PC-3 (cell line): ENCODE measurements around the gene NR4A3. TPM values are rescaled to one million over a fixed set of nuclear protein-coding genes. Genes with fewer than 3 reads are reported as not detected.

Experiments
- ATAC-seq: fragments of 200-7000 bp; cut with Tn5 transposase; 2 replicates; pipeline ENCODE4 v1.9.1; 2020; ENCODE audit warnings: mild to moderate bottlenecking, moderate library complexity
- BruUV-seq: library from RNA; stranded (reverse); fragments of 400-500 nt; replicated peaks from 2 replicates; lab custom pipeline; 2021; lab: Mats Ljungman, UMichigan
- CTCF ChIA-PET: fragments of 300-600 bp; sonication (Branson Sonifier 250); formaldehyde crosslinking; loops from one replicate; lab custom pipeline; 2022; ENCODE audit warnings: antibody characterized with exemption; lab: Charles Lee
- POLR2A ChIA-PET: fragments of 300-600 bp; sonication (Branson Sonifier 250); formaldehyde crosslinking; loops from one replicate; lab custom pipeline; 2022; ENCODE audit warnings: antibody characterized with exemption; ENCODE audit not compliant: unreplicated experiment; lab: Charles Lee
- DNase-seq: peaks from one replicate; pipeline ENCODE4 v3.0.0-alpha.2; 2015
- H2AFZ ChIP-seq: fragments of 300-600 bp; sonication (generic); 2 replicates; pipeline ENCODE4 v1.6.0; 2016; ENCODE audit warnings: antibody characterized with exemption, low read length
- H3F3A ChIP-seq: fragments of 300-600 bp; sonication (generic); one replicate; pipeline ENCODE4 v1.6.0; 2017; ENCODE audit warnings: antibody characterized with exemption, low read length, control low read depth, mild to moderate bottlenecking; ENCODE audit not compliant: unreplicated experiment
- H3K27ac ChIP-seq: fragments of 300-600 bp; sonication (generic); 2 replicates; pipeline ENCODE4 v1.5.1; 2016; ENCODE audit warnings: mild to moderate bottlenecking, low read length
- H3K27me3 ChIP-seq: fragments of 300-600 bp; sonication (generic); 2 replicates; pipeline ENCODE4 v1.6.1; 2016; ENCODE audit warnings: low read length, mixed read lengths
- H3K36me3 ChIP-seq: fragments of 300-600 bp; sonication (generic); 2 replicates; pipeline ENCODE4 v1.6.1; 2016; ENCODE audit warnings: low read depth, mixed run types, low read length, mixed read lengths
- H3K4me1 ChIP-seq: fragments of 300-600 bp; sonication (generic); 2 replicates; pipeline ENCODE4 v1.5.1; 2016; ENCODE audit warnings: low read length; ENCODE audit not compliant: insufficient read depth
- H3K4me2 ChIP-seq: fragments of 300-600 bp; sonication (generic); 2 replicates; pipeline ENCODE4 v1.6.0; 2016; ENCODE audit warnings: low read length
- H3K4me3 ChIP-seq: fragments of 300-600 bp; sonication (generic); 2 replicates; pipeline ENCODE4 v1.5.1; 2016; ENCODE audit warnings: mild to moderate bottlenecking, low read length, mixed read lengths
- H3K79me2 ChIP-seq: fragments of 300-600 bp; sonication (generic); 2 replicates; pipeline ENCODE4 v1.6.1; 2017; ENCODE audit warnings: low read length, mixed read lengths
- H3K9ac ChIP-seq: fragments of 300-600 bp; sonication (generic); 2 replicates; pipeline ENCODE4 v1.6.0; 2016; ENCODE audit warnings: mild to moderate bottlenecking, low read length
- H3K9me2 ChIP-seq: fragments of 300-600 bp; sonication (generic); replicated peaks from 2 replicates; pipeline ENCODE4 v1.6.1; 2016; ENCODE audit warnings: mixed run types, low read length, mixed read lengths
- H3K9me3 ChIP-seq: fragments of 300-600 bp; sonication (generic); 2 replicates; pipeline ENCODE4 v1.6.1; 2016; ENCODE audit warnings: low read length, mixed read lengths
- H4K20me1 ChIP-seq: fragments of 300-600 bp; sonication (generic); 2 replicates; pipeline ENCODE4 v1.6.1; 2016; ENCODE audit warnings: low read length, mixed read lengths
- CTCF ChIP-seq: fragments of 300-600 bp; sonication (generic); conservative IDR thresholded peaks from 2 replicates; pipeline ENCODE4 v1.5.1; 2017; ENCODE audit warnings: antibody characterized with exemption, low read depth, mild to moderate bottlenecking, low read length
- EZH2 ChIP-seq: fragments of 300-600 bp; sonication (generic); IDR thresholded peaks from one replicate; pipeline ENCODE4 v1.6.1; 2017; ENCODE audit warnings: antibody characterized with exemption, mild to moderate bottlenecking, low read length; ENCODE audit not compliant: unreplicated experiment
- EZH2phosphoT487 ChIP-seq: fragments of 300-600 bp; sonication (generic); IDR thresholded peaks from 2 replicates; pipeline ENCODE4 v1.6.1; 2018; ENCODE audit warnings: mild to moderate bottlenecking, antibody characterized with exemption, low read length, borderline replicate concordance
- intact Hi-C: fragments of 100-400 bp; cut with micrococcal nuclease; formaldehyde crosslinking; loops from 2 replicates; pipeline ENCODE4 v1.9.0; 2023
- total RNA-seq: library from RNA; depleted of rRNA; stranded (reverse); fragments of >200 nt; gene quantifications from 2 replicates; pipeline ENCODE4 v1.2.3, GENCODE V29; 2014

The NR4A3 gene
- total RNA-seq, 1 experiment from 2014 or later: 0.77 TPM

DNA sequence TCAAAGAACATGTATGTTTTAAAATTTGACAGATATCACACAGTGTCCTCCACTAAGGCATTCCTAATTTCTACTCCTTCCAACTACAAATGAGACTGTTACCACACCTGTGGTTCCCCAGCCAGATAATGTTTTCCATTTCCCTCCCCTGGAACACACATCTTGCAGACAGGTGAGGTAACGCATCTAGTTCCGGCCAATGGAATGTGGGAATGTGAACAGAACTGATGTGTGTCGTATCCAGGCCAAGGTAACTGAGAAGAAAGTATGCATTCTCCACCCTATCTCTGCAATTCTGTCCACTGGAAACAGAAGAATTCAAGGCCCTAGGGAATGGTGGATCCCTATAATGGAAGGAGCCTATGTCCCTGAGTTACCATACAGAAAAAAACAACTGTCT is 19.9 kb upstream of the NR4A3 start:
- intact Hi-C loops: loop anchor here (10.0 kb wide), 1 partner anchor 153 kb away; no protein-coding TSS in a partner anchor
- POLR2A ChIA-PET: no interaction called here
- BruUV-seq: no TSS peak

GRCh38 chr9:99803694-99804093 is 18.0 kb upstream of the NR4A3 start:
- no peak for ATAC-seq
- BruUV-seq: no TSS peak

More for the DNA sequence above, 19.9 kb upstream of the NR4A3 start:
- no peak overlapping the region for H2AFZ ChIP-seq
- no peaks in the 10 kb centered on the region for H3F3A ChIP-seq
- no peaks in the 10 kb centered on the region for H3K9me3 ChIP-seq
- TF ChIP-seq CTCF: no peak
- no peak for TF ChIP-seq EZH2
- no peak for TF ChIP-seq EZH2phosphoT487
- H3K4me2 ChIP-seq: no peak overlapping the region
- H3K27ac ChIP-seq: no peak overlapping the region
- no peaks in the 10 kb centered on the region for H3K79me2 ChIP-seq
- no peaks in the 10 kb centered on the region for H3K4me1 ChIP-seq
- H3K9ac ChIP-seq: no peak overlapping the region
- H3K27me3 ChIP-seq: no peaks in the 10 kb centered on the region
- no peaks in the 10 kb centered on the region for H3K9me2 ChIP-seq
- ATAC-seq (no peak), DNase-seq (no peak)
- CTCF ChIA-PET: no interaction called here
- no peak overlapping the region for H3K4me3 ChIP-seq
- no peaks in the 10 kb centered on the region for H3K36me3 ChIP-seq
- H4K20me1 ChIP-seq: no peaks in the 10 kb centered on the region

More at GRCh38 chr9:99803694-99804093, 18.0 kb upstream of the NR4A3 start:
- DNase-seq: no peak
- Histone ChIP-seq H3K79me2 (no peaks in the 10 kb centered on the region), H4K20me1 (no peaks in the 10 kb centered on the region), H2AFZ (no peak overlapping the region), H3K36me3 (no peaks in the 10 kb centered on the region), H3K4me2 (no peak overlapping the region), H3K4me1 (peaks cover 8% of the 10 kb centered on the region), H3K9me2 (no peaks in the 10 kb centered on the region), H3K27ac (no peak overlapping the region), H3K27me3 (no peaks in the 10 kb centered on the region), H3F3A (no peaks in the 10 kb centered on the region), H3K9ac (no peak overlapping the region), H3K4me3 (no peak overlapping the region), H3K9me3 (no peaks in the 10 kb centered on the region)
- ChIA-PET POLR2A (no interaction called here), CTCF (no interaction called here)
- TF ChIP-seq CTCF (no peak), EZH2phosphoT487 (no peak), EZH2 (no peak)
- intact Hi-C loops: loop anchor here (10.0 kb wide), 1 partner anchor 151 kb away; no protein-coding TSS in a partner anchor
